ENCODE results near the gene FXN.

FXN gene

DNA sequence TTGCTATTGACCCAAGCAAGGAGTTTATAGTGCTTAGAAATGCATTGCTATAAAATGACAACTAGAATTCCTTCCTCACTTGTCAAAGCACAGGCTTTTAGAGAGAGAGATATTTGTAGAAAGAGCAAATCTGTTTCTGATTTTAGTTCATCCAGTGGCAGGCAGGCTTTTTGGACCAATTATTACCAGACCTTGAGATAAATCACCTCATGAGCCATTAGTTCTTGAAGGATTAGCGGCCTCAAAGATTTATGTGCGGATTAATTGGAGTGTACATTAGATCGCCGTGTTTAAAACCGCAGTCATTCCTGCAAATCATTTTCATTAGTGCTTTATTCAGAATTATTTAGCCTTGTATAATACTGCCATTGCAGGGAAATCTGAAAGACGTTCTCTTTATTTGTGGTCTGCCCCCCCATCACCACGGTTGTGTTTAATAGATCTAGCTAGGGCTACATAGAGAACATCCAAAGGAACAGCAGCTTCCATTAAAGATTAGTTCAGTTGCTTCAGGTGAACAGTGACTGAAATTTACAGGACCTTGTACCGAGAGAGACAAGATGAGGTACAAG is 109.7 kb downstream of the FXN start:
- DNase-seq = no peak

DNA sequence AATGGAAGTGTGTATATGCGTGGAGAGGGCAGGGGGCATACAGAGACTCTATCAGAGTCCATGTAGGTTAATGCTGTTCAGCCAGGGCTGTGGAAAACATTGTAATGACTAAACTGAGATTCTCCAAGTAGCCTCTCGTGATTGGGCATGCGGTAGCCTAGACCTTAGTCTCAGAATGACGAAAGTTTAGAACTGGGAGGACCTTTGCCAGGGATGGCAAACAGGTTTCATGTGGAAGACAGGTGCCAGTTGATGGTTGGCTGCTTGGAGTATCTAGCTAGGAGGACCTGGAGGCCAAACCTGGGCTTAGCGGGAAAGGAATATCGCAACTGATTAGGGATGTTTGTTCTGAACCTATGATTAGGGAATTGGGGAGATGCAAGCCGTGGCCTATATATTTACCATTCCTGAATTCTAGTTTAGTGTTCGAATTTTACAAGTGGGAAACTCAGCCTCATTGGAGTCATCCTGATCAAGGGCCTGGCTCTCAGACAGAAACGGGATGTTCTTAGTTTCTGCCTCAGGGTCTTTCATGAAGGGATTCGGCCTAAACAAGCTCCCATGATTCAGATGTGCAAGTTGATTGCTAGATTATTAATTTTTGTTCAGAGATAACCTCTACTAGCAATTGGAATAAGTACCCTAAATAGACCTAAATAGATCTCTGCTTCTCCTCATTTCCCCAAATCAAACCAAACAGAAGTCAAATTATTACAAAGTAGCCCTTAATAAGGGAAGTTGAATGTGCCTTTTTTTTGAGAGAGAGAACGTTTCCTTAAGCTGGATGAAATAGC is 111.7 kb downstream of the FXN start:
- no peak for DNase-seq

DNA sequence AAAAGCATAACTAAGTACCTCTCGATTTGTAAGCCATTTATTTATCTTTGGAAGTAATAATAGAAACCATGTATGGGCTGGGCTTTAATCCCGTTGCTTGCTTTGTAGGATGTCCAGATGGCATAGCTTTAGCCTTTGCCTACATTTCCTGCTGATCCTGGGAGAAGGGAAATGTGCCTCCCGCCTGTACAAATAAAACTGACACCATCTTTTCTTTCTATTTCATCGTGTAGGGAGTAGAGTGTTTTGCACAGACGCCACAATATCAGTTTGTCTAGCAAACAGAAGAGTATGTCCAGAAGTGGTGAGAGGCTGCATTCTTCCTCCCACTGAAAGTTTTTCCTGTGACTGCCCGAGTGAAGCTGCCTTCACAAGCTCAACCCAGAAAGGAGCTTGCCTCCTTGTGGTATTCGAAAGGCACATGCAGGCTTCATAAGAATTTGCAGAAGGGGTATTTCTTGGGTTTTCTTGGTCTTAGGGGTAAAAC is 113.8 kb downstream of the FXN start:
- DNase-seq = no peak
